Activated naive CD4-positive, alpha-beta T cell treated with anti-CD3 and anti-CD28 coated beads, Interleukin-2, amount 50 U/mL, for 24 hours (primary cell): Measurements from ENCODE around the gene MGAT4C.

Experiments used
- H3K27ac Mint-ChIP-seq: one replicate; pipeline ENCODE4 v1.8.0; 2021; ENCODE audit warnings: mild to moderate bottlenecking, mixed read lengths
- H3K27me3 Mint-ChIP-seq: one replicate; pipeline ENCODE4 v1.8.0; 2021; ENCODE audit warnings: mixed read lengths
- H3K36me3 Mint-ChIP-seq: one replicate; pipeline ENCODE4 v1.8.0; 2021; ENCODE audit warnings: mixed read lengths
- H3K4me1 Mint-ChIP-seq: one replicate; pipeline ENCODE4 v1.8.0; 2021; ENCODE audit warnings: mixed read lengths
- H3K4me3 Mint-ChIP-seq: one replicate; pipeline ENCODE4 v1.8.0; 2021; ENCODE audit warnings: mild to moderate bottlenecking, mixed read lengths
- H3K9me3 Mint-ChIP-seq: one replicate; pipeline ENCODE4 v1.8.0; 2021; ENCODE audit warnings: mixed read lengths

The MGAT4C gene

DNA sequence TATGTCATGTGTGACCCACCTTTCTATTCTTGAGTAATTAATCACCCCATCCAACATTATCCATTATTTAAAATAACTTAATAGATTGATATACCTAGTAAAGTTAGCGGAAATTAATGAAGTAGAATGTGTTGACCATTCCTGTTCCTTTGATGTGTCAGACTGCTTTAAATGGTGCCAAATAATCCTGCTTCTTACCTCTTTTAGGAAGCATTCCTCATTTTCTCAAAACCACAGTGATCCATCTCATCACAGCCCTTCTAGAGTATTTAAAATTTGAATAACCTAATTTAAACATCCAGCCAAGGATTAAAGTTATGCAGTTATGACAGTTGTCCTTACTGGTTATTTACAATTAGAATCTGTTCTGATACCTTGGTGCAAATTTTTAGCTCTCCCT, 6.9 kb downstream of the MGAT4C start:
- no peak overlapping the region for H3K4me3 Mint-ChIP-seq
- H3K4me1 Mint-ChIP-seq: no peaks in the 10 kb centered on the region

DNA sequence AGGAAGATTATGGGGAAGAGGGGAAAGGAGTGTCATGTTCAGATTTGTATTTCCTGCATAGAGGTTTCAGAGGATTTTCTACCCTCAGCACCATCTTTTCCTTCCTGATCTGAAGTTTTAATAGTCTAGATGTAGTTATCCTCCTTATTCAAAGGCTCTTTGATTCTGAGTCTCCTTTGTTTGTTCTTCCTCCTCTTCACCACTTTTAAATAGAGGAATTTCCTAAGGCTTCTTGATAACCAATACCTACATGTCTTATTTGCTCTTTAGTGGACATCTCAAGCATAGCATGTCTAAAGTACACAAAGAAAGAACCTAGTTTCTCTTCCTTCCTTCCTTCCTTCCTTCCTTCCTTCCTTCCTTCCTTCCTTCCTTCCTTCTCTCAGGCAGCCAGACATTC, 8.3 kb downstream of the MGAT4C start:
- no peak overlapping the region for H3K27ac Mint-ChIP-seq
- H3K36me3 Mint-ChIP-seq: no peaks in the 10 kb centered on the region
- H3K27me3 Mint-ChIP-seq: no peaks in the 10 kb centered on the region
- no peaks in the 10 kb centered on the region for H3K9me3 Mint-ChIP-seq
- H3K4me3 Mint-ChIP-seq: no peak overlapping the region
- H3K4me1 Mint-ChIP-seq: no peaks in the 10 kb centered on the region

More for the DNA sequence above, 6.9 kb downstream of the MGAT4C start:
- H3K9me3 Mint-ChIP-seq: no peaks in the 10 kb centered on the region
- no peaks in the 10 kb centered on the region for H3K36me3 Mint-ChIP-seq
- H3K27me3 Mint-ChIP-seq: no peaks in the 10 kb centered on the region
- H3K27ac Mint-ChIP-seq: no peak overlapping the region

DNA sequence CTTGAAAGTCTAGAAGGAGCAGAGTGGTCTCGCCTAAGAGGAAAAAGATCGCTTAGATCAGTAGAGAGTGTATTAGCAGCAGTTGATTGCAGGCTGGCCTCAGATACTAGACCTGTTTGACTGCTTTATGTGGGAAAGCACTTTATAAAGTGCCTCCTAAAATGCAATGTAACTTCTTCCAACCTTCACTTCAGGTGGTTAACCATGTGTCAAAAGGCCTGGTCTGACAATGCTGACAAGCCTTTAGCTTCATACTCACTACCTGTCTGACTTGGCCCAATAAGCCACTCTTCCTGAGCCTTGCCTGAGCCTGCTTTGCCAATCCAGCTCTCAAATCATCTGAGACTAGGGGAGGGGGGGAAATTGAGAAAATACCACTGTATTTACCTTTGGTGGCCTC, 14.6 kb downstream of the MGAT4C start:
- no peaks in the 10 kb centered on the region for H3K9me3 Mint-ChIP-seq

DNA sequence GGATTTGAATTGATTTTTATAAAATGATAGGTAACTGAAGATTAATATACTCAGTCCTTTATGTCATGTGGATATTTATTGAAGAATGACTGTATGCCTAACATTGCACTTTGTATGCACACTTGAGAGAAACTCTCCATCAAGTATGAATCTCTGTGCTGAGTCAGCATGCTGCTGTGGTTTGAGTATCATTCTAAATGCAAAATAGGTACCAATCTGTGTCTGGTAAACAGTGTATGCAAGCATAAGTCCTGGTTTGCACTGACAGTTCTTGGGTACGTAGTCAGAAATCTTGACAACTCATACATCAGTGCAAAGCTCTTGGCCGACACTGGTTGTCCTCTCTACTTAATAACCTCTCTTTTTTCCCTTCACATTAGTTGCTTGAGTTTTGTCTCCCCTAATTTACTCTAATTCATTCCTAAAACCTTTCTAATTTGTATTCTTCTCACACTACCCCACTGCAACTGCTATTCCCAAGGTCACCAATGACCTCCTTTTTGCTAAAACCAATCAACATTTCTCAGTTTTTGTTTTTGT, 21.8 kb downstream of the MGAT4C start:
- Mint-ChIP-seq H3K27ac (no peak overlapping the region), H3K27me3 (no peaks in the 10 kb centered on the region), H3K4me1 (no peaks in the 10 kb centered on the region), H3K9me3 (no peaks in the 10 kb centered on the region), H3K4me3 (no peak overlapping the region), H3K36me3 (no peaks in the 10 kb centered on the region)

More for the DNA sequence above, 14.6 kb downstream of the MGAT4C start:
- Mint-ChIP-seq H3K27ac (no peak overlapping the region), H3K4me1 (no peaks in the 10 kb centered on the region), H3K4me3 (no peak overlapping the region), H3K36me3 (no peaks in the 10 kb centered on the region), H3K27me3 (no peaks in the 10 kb centered on the region)

DNA sequence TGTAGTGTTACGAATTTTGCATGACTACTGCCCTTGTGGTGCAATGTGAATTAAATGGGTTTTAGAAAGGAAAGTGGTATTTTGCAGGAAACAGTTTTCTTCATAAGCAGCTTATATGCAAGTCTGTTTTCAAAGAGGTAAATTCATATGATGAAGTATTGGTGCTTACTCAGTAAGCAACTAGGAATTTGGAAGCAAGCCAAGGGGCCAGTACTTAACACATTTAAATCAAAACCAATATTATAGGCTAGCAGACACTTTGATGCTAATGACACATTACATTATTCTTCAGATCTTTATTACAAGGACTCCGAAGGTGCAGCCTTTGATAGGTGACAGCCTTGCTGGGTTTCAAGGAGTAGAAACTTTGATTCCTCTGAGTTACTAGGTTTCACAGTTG, 23.1 kb downstream of the MGAT4C start:
- Mint-ChIP-seq H3K36me3 (no peaks in the 10 kb centered on the region), H3K27me3 (no peaks in the 10 kb centered on the region), H3K4me1 (no peaks in the 10 kb centered on the region), H3K9me3 (no peaks in the 10 kb centered on the region), H3K27ac (no peak overlapping the region), H3K4me3 (no peak overlapping the region)

DNA sequence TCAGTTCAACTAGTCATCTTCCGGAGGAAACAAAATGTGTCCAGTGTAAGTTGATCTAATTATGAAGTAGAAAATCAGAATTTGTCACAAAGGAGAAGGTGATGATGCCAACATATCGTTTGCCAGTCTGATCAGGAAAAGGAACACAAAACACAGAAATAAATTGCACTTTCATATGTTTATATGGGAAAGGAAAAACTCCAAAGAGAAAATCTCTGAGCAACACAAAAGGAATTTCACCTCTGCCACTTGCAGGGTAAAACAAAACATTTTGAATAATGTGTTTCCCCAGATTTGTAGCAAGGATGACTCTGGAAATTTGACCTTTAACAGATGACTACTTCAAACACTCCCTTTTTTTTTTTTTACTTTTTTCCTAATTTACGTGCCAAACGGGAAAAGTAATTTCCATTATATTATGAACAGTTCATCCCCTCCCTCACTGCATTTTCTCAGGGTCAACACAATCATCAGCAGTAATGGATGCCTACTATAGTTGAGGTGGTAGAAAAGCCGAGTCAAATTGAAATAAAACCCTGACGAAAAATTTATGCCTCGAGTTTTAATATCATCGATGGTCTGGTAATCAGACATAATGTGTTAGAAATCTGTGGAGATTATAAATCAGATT, 25.6 kb downstream of the MGAT4C start:
- H3K9me3 Mint-ChIP-seq: no peaks in the 10 kb centered on the region
- no peaks in the 10 kb centered on the region for H3K27me3 Mint-ChIP-seq
- no peaks in the 10 kb centered on the region for H3K4me1 Mint-ChIP-seq
- no peak overlapping the region for H3K27ac Mint-ChIP-seq
- H3K4me3 Mint-ChIP-seq: no peak overlapping the region
- H3K36me3 Mint-ChIP-seq: no peaks in the 10 kb centered on the region

DNA sequence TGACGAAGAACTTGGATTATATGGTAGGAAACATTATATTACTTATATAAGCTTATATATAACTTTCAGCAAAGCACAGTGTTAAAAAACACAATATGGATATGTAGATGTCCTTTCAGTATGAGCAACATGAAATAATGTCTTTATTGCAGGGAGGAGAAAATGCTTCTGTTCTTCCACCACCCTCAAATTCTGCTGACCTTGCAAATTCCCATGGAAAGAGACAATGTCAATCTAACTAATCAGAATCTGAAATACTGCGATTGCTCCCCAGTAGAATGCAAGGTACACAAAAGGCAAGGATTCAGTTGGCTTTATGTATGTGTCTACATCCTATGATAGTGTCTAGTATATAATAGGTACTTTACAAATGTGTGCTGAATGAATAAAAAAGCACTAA, 26.4 kb downstream of the MGAT4C start:
- Mint-ChIP-seq H3K9me3 (no peaks in the 10 kb centered on the region), H3K4me3 (no peak overlapping the region), H3K4me1 (no peaks in the 10 kb centered on the region), H3K27ac (no peak overlapping the region), H3K27me3 (no peaks in the 10 kb centered on the region), H3K36me3 (no peaks in the 10 kb centered on the region)

DNA sequence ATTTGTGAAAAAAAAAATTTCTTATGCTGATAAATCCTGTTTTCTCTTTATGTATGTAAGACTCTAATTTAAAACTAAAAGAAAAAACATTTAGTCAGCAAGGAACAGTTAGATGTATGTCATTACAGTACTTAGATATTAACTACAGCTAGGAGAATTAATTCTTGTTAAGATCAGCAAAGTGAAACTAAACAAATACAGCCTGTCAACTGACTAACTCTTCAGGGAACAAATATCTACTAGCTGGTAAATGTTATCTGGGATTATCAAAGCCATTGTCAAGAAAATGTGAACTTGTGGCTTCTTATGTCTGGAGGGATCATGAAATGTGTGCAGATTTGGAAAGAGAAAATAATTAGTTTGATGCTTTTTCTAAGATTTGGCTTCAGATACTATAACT, 27.5 kb downstream of the MGAT4C start:
- H3K4me3 Mint-ChIP-seq: no peak overlapping the region
- no peak overlapping the region for H3K27ac Mint-ChIP-seq
- H3K27me3 Mint-ChIP-seq: no peaks in the 10 kb centered on the region
- no peaks in the 10 kb centered on the region for H3K4me1 Mint-ChIP-seq
- no peaks in the 10 kb centered on the region for H3K9me3 Mint-ChIP-seq
- no peaks in the 10 kb centered on the region for H3K36me3 Mint-ChIP-seq

DNA sequence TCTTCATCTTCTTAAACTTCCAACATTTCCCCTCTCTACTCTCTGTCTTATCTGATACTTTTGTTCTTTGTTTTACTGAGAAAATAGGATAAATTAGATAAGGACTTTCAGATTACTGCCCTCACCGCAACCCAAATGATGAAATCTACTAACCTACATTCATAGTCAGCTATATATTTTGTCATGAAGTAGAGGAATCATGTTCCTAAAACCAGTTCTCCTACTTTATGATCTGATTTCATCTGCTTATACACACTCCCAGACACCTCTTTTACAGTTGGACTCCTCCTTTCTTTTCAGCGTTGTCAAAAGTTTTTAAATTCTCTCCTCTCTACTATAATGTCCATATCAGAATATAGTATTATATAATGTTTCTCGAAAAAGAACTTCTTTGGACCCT, 29.7 kb downstream of the MGAT4C start:
- no peaks in the 10 kb centered on the region for H3K4me1 Mint-ChIP-seq
- no peak overlapping the region for H3K27ac Mint-ChIP-seq
- no peak overlapping the region for H3K4me3 Mint-ChIP-seq
- H3K9me3 Mint-ChIP-seq: no peaks in the 10 kb centered on the region
- H3K36me3 Mint-ChIP-seq: no peaks in the 10 kb centered on the region
- H3K27me3 Mint-ChIP-seq: no peaks in the 10 kb centered on the region

DNA sequence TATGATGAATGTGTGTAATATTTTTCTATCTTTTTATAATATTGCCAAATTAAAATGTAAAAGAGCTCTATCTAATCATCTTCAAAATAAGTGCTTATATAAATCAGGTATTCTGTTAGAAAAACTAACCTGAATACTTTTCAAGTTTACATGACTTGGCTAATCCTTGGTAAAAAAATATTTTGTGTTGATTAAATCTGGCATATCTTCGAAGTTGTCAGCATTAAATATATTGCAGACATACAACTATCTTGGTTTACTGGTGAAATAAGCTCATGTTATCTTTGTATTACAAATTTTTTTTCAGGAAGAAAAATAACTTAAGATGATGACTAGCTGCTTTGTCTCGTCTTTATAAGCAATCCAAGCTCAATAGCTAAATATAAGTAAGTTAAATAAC, 39.6 kb downstream of the MGAT4C start:
- Mint-ChIP-seq H3K27ac (no peak overlapping the region), H3K4me3 (no peak overlapping the region), H3K9me3 (peaks cover 4% of the 10 kb centered on the region)

DNA sequence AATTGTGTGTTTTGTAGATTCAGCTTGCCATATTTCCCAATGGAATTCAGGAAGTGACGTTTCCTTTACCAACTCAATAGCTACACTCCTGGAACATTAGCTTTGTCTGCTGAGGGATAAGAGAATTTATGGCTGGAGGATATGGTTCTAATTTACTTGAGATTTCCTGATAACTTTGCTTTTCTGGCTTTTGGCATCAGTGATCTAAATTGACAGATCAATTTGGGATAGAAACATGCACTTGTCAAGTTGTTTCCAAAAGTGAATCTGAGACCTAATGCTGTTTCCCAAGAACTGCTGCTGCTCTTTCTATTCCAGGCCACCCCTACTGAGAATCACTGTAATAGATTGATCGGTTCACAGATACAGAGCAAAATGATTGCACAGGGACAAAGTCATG, 43.2 kb downstream of the MGAT4C start:
- H3K4me3 Mint-ChIP-seq: no peak overlapping the region
- H3K27me3 Mint-ChIP-seq: no peaks in the 10 kb centered on the region
- H3K27ac Mint-ChIP-seq: no peak overlapping the region
- no peaks in the 10 kb centered on the region for H3K36me3 Mint-ChIP-seq
- H3K9me3 Mint-ChIP-seq: peaks cover 5% of the 10 kb centered on the region
- no peaks in the 10 kb centered on the region for H3K4me1 Mint-ChIP-seq

More for the DNA sequence above, 39.6 kb downstream of the MGAT4C start:
- no peaks in the 10 kb centered on the region for H3K4me1 Mint-ChIP-seq
- H3K27me3 Mint-ChIP-seq: no peaks in the 10 kb centered on the region
- no peaks in the 10 kb centered on the region for H3K36me3 Mint-ChIP-seq

DNA sequence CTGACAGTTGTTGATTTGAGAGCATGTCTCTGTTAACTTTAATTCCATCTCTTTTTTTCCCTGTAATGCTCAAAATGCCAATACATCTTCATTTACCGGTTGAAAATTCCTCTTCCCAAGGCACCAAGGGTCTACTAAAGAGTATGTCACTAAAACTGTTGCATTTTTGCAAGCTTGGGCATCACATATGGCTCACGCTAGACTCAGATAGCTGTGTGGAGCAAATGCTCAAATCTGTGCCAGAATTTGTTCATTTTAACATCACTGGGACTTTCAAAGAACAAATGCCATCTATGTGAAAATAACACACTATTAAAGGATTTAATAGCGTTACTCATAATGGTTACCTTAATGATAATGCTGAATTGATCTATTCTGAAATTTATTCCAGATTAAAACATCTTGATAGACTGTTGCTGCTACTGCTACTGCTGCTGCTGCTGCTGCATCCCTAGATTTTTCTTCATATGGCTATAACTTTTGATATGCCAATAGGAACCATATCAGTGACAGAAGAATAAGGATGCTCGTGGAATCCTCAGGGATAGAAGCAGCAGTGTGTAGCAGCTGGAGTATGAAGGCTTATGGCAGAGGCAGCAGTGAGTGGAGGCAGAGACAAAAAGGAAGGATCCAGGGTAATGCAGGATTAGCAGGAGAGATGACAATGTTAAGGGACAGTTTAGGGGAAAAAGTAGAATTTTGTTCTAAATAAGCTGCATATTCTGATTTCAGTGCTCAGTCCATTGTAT, 57.3 kb downstream of the MGAT4C start:
- H3K27ac Mint-ChIP-seq: no peak overlapping the region
- H3K27me3 Mint-ChIP-seq: no peaks in the 10 kb centered on the region
- H3K36me3 Mint-ChIP-seq: no peaks in the 10 kb centered on the region
- H3K9me3 Mint-ChIP-seq: no peaks in the 10 kb centered on the region
- H3K4me3 Mint-ChIP-seq: no peak overlapping the region
- H3K4me1 Mint-ChIP-seq: no peaks in the 10 kb centered on the region

DNA sequence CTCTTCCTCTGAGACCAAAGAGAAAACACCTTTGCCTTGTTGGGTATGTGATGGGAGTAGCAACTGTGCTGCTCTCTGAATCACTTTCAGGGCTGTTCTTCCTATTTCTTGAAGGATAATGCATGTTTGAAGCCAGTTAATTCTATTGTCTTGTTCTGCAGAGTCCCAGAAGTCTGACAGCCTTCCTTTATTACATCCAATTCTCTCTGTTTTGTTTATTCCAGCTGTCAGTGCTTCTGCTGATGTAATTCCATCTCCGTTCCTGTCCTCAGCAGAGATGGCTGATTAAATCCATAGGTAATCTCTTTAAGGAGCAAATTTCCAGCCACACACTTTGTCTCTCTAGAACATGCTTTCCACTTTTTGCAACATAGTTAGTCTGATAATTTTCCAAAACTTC, 59.7 kb downstream of the MGAT4C start:
- Mint-ChIP-seq H3K4me1 (no peaks in the 10 kb centered on the region), H3K36me3 (no peaks in the 10 kb centered on the region), H3K4me3 (no peak overlapping the region), H3K9me3 (no peaks in the 10 kb centered on the region), H3K27ac (no peak overlapping the region), H3K27me3 (no peaks in the 10 kb centered on the region)

DNA sequence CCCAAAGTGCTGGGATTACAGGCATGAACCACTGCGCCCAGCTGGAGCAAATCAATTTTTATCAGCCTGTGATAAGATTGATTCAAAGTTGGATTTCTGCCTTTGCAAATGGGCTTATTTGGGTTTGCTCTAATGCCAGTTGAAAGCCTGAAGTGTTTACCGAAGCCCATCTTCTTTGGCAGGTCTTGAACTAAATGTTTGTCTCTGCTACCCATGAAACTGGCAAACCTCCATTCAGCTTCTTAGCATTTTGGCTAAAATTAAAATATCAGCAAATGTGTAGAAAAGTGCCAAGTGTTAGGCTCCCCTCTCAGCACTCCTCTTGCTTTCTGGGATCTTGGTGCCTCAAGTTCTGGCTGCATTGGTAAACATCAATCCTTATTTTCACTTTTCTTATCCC, 61.5 kb downstream of the MGAT4C start:
- H3K36me3 Mint-ChIP-seq: no peaks in the 10 kb centered on the region
- H3K27me3 Mint-ChIP-seq: no peaks in the 10 kb centered on the region
- no peaks in the 10 kb centered on the region for H3K4me1 Mint-ChIP-seq
- no peaks in the 10 kb centered on the region for H3K9me3 Mint-ChIP-seq
- no peak overlapping the region for H3K4me3 Mint-ChIP-seq
- no peak overlapping the region for H3K27ac Mint-ChIP-seq

DNA sequence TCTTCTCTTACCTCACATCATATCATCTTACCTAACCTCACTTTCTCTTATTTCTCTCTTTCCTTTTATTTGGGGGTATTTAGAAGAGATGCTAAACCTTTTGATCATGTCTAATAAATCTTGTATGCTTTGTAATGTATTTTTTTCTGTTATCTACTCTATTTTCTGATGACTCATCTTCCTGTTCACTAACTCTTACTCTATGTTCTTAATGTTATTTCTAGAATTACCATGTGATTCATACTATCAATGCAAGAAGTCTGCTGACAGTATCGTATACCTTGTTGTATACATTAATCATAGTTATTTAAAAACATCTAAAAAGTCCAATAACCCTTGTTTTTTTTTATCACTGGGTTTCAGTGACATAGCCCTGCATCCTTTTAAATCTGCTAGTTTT, 62.3 kb downstream of the MGAT4C start:
- no peaks in the 10 kb centered on the region for H3K9me3 Mint-ChIP-seq
- no peaks in the 10 kb centered on the region for H3K4me1 Mint-ChIP-seq
- no peaks in the 10 kb centered on the region for H3K36me3 Mint-ChIP-seq
- no peak overlapping the region for H3K27ac Mint-ChIP-seq
- no peak overlapping the region for H3K4me3 Mint-ChIP-seq
- no peaks in the 10 kb centered on the region for H3K27me3 Mint-ChIP-seq

DNA sequence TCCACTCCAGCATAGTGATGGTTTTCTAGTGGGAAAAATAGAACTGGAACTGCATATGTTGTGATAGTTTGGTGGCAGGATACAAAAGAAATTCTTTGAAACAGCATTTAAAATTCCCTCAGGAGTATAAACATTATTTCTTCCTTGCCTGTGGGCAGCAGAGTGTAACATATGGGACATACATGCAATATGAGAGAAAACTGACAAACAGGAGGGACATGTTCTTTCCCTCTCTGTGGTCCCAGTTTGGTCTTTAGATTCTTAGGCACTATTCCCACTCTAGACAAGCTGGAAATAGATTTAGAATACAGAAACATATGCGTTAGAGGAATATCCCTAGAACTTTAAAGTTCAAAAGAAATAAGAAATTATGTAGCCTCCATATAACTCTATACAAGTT, 68.0 kb downstream of the MGAT4C start:
- Mint-ChIP-seq H3K27ac (no peak overlapping the region), H3K36me3 (no peaks in the 10 kb centered on the region), H3K27me3 (no peaks in the 10 kb centered on the region), H3K4me3 (no peak overlapping the region), H3K9me3 (no peaks in the 10 kb centered on the region), H3K4me1 (no peaks in the 10 kb centered on the region)
